Endothelial cell of umbilical vein (primary cell): Measurements from ENCODE around the gene DTD2. TPM values are rescaled to one million over a fixed set of nuclear protein-coding genes. Genes with fewer than 3 reads are reported as not detected.

ENCODE experiments used
- Bru-seq: library from RNA; stranded (reverse); fragments of 400-500 nt; gene quantifications from one replicate; lab custom pipeline; 2021; lab: Mats Ljungman, UMichigan
- BruChase-seq, 2 experiments: library from RNA; stranded (reverse); fragments of 400-500 nt; gene quantifications; one replicate each; lab custom pipeline; 2021; lab: Mats Ljungman, UMichigan
- BruUV-seq: library from RNA; stranded (reverse); fragments of 400-500 nt; replicated peaks from 2 replicates; lab custom pipeline; 2021; lab: Mats Ljungman, UMichigan
- CTCF ChIA-PET: fragments of 300-600, 350-600 bp; sonication (Branson Sonifier 250); formaldehyde crosslinking; loops from one replicate; lab custom pipeline; 2021; ENCODE audit warnings: antibody characterized with exemption, inconsistent platforms; lab: Charles Lee
- POLR2A ChIA-PET: fragments of 300-600, 350-600 bp; sonication (Branson Sonifier 250); formaldehyde crosslinking; loops from one replicate; lab custom pipeline; 2021; ENCODE audit warnings: antibody characterized with exemption, inconsistent platforms; lab: Charles Lee
- DNase-seq: peaks from one replicate; pipeline ENCODE4 v3.0.0-alpha.2; 2011; ENCODE audit warnings: low read depth, low spot score
- FAIRE-seq: peaks from 2 replicates; lab custom pipeline; 2011; peaks lifted over from hg19 to GRCh38; lab: Jason Lieb, UNC
- H2AFZ ChIP-seq: 2 replicates; pipeline ENCODE4 v1.6.0; 2012; ENCODE audit warnings: low read depth, low read length, control low read depth, inconsistent platforms
- H3K27ac ChIP-seq: 2 replicates; pipeline ENCODE4 v1.5.1; 2011; ENCODE audit warnings: low read depth, mild to moderate bottlenecking, control low read depth, low read length, moderate library complexity; ENCODE audit not compliant: insufficient read depth
- H3K27me3 ChIP-seq, 2 experiments: 2 replicates each; pipeline versions ENCODE4 v1.6.0 to v1.6.1; 2011; ENCODE audit warnings: low read length in 2 of 2, mixed read lengths in 1 of 2; ENCODE audit not compliant: control insufficient read depth in 2 of 2, insufficient read depth in 2 of 2
- H3K36me3 ChIP-seq, 2 experiments: 2 replicates in 1 of 2; 3 replicates in 1 of 2; pipeline ENCODE4 v1.5.1; 2011; ENCODE audit warnings: low read length in 2 of 2, mild to moderate bottlenecking in 1 of 2, moderate library complexity in 1 of 2; ENCODE audit not compliant: control insufficient read depth in 2 of 2, insufficient read depth in 2 of 2; ENCODE audit errors: extremely low read depth in 1 of 2
- H3K4me1 ChIP-seq: 3 replicates; pipeline ENCODE4 v1.5.1; 2011; ENCODE audit warnings: mild to moderate bottlenecking, low read length; ENCODE audit not compliant: control insufficient read depth, insufficient read depth; ENCODE audit errors: extremely low read depth
- H3K4me2 ChIP-seq: 2 replicates; pipeline ENCODE4 v1.6.1; 2011; ENCODE audit warnings: low read length, control low read depth, mixed read lengths; ENCODE audit not compliant: insufficient read depth
- H3K4me3 ChIP-seq, 3 experiments: fragments of 200-600 bp in 1 of 3; sonication (generic), shearing (Covaris generic) in 1 of 3; replicated peaks in 1 of 3; 2 replicates each; pipeline ENCODE4 v1.5.1; 2011 to 2016; ENCODE audit warnings: control low read depth in 3 of 3, low read length in 3 of 3, mild to moderate bottlenecking in 2 of 3, inconsistent platforms in 1 of 3, low read depth in 1 of 3, moderate library complexity in 1 of 3; ENCODE audit not compliant: insufficient read depth in 1 of 3
- H3K79me2 ChIP-seq: 2 replicates; pipeline ENCODE4 v1.6.0; 2012; ENCODE audit warnings: low read length, inconsistent platforms; ENCODE audit not compliant: control insufficient read depth, insufficient read depth
- H3K9ac ChIP-seq: replicated peaks from 2 replicates; pipeline ENCODE3; 2011; ENCODE audit warnings: low read length, control low read depth; ENCODE audit not compliant: insufficient read depth; ENCODE audit errors: extremely low read depth
- H3K9me1 ChIP-seq: replicated peaks from 3 replicates; pipeline ENCODE4 v1.6.0; 2011; ENCODE audit warnings: mild to moderate bottlenecking, low read length; ENCODE audit not compliant: control insufficient read depth, insufficient read depth; ENCODE audit errors: extremely low read depth
- H3K9me3 ChIP-seq: replicated peaks from 2 replicates; pipeline ENCODE4 v1.5.1; 2012; ENCODE audit warnings: low read length, inconsistent platforms; ENCODE audit not compliant: control insufficient read depth, insufficient read depth
- H4K20me1 ChIP-seq: replicated peaks from 2 replicates; pipeline ENCODE3; 2011; ENCODE audit warnings: mild to moderate bottlenecking, low read length; ENCODE audit not compliant: control insufficient read depth, insufficient read depth; ENCODE audit errors: extremely low read depth
- MAX ChIP-seq: IDR thresholded peaks from 2 replicates; pipeline ENCODE4 v1.6.1; 2011; ENCODE audit not compliant: insufficient read depth, insufficient read length
- MYC ChIP-seq: IDR thresholded peaks from one replicate; pipeline ENCODE4 v1.6.1; 2011; ENCODE audit warnings: mild to moderate bottlenecking, low read depth, low read length
- POLR2A ChIP-seq: IDR thresholded peaks from 2 replicates; pipeline ENCODE4 v1.6.1; 2012; ENCODE audit warnings: low read depth, mild to moderate bottlenecking, control low read depth, low read length
- POLR2AphosphoS5 ChIP-seq: IDR thresholded peaks from 2 replicates; pipeline ENCODE4 v1.6.1; 2012; ENCODE audit warnings: low read depth, mild to moderate bottlenecking, control low read depth, low read length, moderate library complexity; ENCODE audit not compliant: insufficient read depth
- dilution Hi-C: fragments of 300-500 bp; cut with MboI; formaldehyde crosslinking; loops from one replicate; pipeline ENCODE4 v1.15.0; 2019; ENCODE audit warnings: low sequenced_read_pairs; ENCODE audit not compliant: extremely low pct_ligation_motif_present
- intact Hi-C: fragments of 100-400 bp; cut with micrococcal nuclease; formaldehyde crosslinking; loops from one replicate; pipeline ENCODE4 v1.10.0; 2022
- long read RNA-seq: library from polyadenylated mRNA; stranded (forward); transcript quantifications from one replicate; pipeline ENCODE4 v2.0.0, GENCODE V29; 2021
- polyA minus RNA-seq, 3 experiments: library from RNA; depleted of rRNA, polyadenylated mRNA; stranded (reverse); fragments of >200 nt; gene quantifications; 1 replicate in 1 of 3; 2 replicates in 2 of 3; pipeline ENCODE4 v1.2.3, GENCODE V29; 2011
- polyA plus RNA-seq, 4 experiments: library from polyadenylated mRNA; depleted of rRNA in 3 of 4; stranded (reverse) in 3 of 4; unstranded in 1 of 4; fragments of >200 nt; gene quantifications; 2 replicates each; pipeline versions ENCODE4 v1.2.1 to v1.2.3, GENCODE V29; 2011 to 2012; ENCODE audit warnings: missing spikeins in 1 of 4
- total RNA-seq: library from RNA; stranded (reverse); gene quantifications from 2 replicates; pipeline ENCODE4 v1.2.3, GENCODE V29; 2021

The DTD2 gene
- total RNA-seq, result 10.8 and 14.4 TPM in 2 replicates
- polyA plus RNA-seq, result 9.2 and 10.1 TPM in 2 replicates
- polyA plus RNA-seq (2011; cell fraction: cytosol; rRNA removed), result 10.4 and 10.7 TPM in 2 replicates
- polyA plus RNA-seq (2011; cell fraction: nucleus; rRNA removed), result 4.4 and 7.0 TPM in 2 replicates
- 6.1 and 10.7 TPM in 2 replicates for polyA plus RNA-seq (2012)
- 6.5 and 8.6 TPM in 2 replicates for polyA minus RNA-seq
- 13.0 TPM for polyA minus RNA-seq (2011; cell fraction: cytosol; rRNA and poly(A)+ RNA removed)
- polyA minus RNA-seq (2011; cell fraction: nucleus; rRNA and poly(A)+ RNA removed), result 4.0 and 4.4 TPM in 2 replicates
- percentile 65 among the genes with signal in this experiment for Bru-seq, nascent RNA
- BruChase-seq, experiment 1, labeled RNA remaining after a 6-hour chase, result percentile 84 among the genes with signal in this experiment
- percentile 83 among the genes with signal in this experiment for BruChase-seq, experiment 2, labeled RNA remaining after a 2-hour chase
- long read RNA-seq, transcript DTD2-203 (3 exons, 823 nt), result major isoform, 5 of 7 reads
- long read RNA-seq, partial matches to known transcripts, result 0 of 7 reads
- long read RNA-seq, other reads (novel, unspliced or antisense), result 1 of 7 reads

GRCh38 chr14:31456841-31457664 lies at the start of gene DTD2:
TSS of gene DTD2 (minus strand) at chr14:31457506. CDS start at chr14:31457393, 113 bp downstream.
- FAIRE-seq, result peak; percentile 85
- dilution Hi-C loops, result no loop called here
- intact Hi-C loops, result loop anchor here (1.0 to 5.0 kb wide), 6 partner anchors 37 to 798 kb away; partner anchors contain the start of genes HEATR5A, NUBPL, RNU6-7 and RNU6-8
- Histone ChIP-seq H3K4me3 (peak within 1 kb of the TSS; percentile 34 to 64 (median 63)), H3K4me1 (peaks cover 2% of the 10 kb centered on the region), H2AFZ (peak within 1 kb of the TSS; percentile 87), H3K79me2 (peaks cover 3% of the 10 kb centered on the region), H3K4me2 (peak within 1 kb of the TSS; percentile 75), H3K9me1 (no peaks in the 10 kb centered on the region), H3K27ac (peak within 1 kb of the TSS; percentile 70), H3K36me3 (peaks cover 0 to 2% of the 10 kb centered on the region in 2 experiments), H4K20me1 (no peaks in the 10 kb centered on the region), H3K27me3 (no peaks in the 10 kb centered on the region), H3K9ac (peak within 1 kb of the TSS; percentile 76), H3K9me3 (no peaks in the 10 kb centered on the region)
- ChIA-PET POLR2A (interaction anchor here (1.3 kb wide), 1 partner anchor 36 kb away, joined by 15 read pairs; the partner anchor contains the start of gene HEATR5A), CTCF (interaction anchor here (0.6 to 1.6 kb wide), 6 partner anchors 9 to 798 kb away, joined by 3 to 7 read pairs (median 4); partner anchors contain the start of gene ARHGAP5)
- peak; percentile 95 for DNase-seq
- TSS peak; percentile 86 for BruUV-seq
- TF ChIP-seq POLR2AphosphoS5 (peak; percentile 83), MYC (no peak), POLR2A (peak; percentile 88), MAX (peak; percentile 46)
